Coronary artery (tissue), 2 donors: ENCODE measurements around the gene CXCL12.
A peak's percentile ranks its signal among the peaks of the same experiment; 100 is the strongest.

Experiments used
- DNase-seq: peaks from one replicate; pipeline ENCODE4 v3.0.0-alpha.2; 2017; ENCODE audit warnings: low spot score
- H3K27ac ChIP-seq, 2 donors: fragments of 200-600 bp; sonication (generic); one replicate each; pipeline ENCODE4 v1.5.1; 2016 to 2019
- H3K4me3 ChIP-seq: fragments of 200-600 bp; sonication (generic); 2 replicates; pipeline ENCODE4 v1.5.1; 2016; ENCODE audit warnings: mild to moderate bottlenecking, moderate library complexity
- TF ChIP-seq, protein P1 (sequence below): fragments of 200-600 bp; sonication (generic); IDR thresholded peaks from one replicate; pipeline ENCODE4 v1.5.1; 2019; ENCODE audit warnings: antibody characterized with exemption

The CXCL12 gene

DNA sequence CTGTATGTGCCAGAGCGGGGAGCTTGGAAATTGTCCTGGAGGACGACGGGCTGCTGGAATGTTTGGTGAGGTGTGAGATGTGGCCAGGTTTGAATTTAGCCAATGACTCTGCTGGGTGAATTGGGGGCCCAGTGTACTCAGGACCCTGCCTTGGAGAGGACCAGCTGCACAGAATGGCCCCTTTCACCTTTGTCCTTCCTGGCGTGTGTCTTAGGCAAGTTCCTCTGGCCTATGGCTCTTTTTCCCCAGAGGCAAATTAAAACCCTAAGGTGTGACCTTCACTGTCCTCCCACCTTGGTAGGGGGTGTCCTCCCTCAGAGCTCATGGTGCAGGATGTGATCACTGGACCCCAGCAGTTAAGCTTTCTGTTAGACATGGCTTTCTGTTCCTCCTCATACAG is 47.8 kb downstream of the CXCL12 start:
- Histone ChIP-seq H3K27ac (no peak overlapping the region), H3K4me3 (no peak overlapping the region)
- peak; percentile 9 for DNase-seq
- TF ChIP-seq, protein P1, sequence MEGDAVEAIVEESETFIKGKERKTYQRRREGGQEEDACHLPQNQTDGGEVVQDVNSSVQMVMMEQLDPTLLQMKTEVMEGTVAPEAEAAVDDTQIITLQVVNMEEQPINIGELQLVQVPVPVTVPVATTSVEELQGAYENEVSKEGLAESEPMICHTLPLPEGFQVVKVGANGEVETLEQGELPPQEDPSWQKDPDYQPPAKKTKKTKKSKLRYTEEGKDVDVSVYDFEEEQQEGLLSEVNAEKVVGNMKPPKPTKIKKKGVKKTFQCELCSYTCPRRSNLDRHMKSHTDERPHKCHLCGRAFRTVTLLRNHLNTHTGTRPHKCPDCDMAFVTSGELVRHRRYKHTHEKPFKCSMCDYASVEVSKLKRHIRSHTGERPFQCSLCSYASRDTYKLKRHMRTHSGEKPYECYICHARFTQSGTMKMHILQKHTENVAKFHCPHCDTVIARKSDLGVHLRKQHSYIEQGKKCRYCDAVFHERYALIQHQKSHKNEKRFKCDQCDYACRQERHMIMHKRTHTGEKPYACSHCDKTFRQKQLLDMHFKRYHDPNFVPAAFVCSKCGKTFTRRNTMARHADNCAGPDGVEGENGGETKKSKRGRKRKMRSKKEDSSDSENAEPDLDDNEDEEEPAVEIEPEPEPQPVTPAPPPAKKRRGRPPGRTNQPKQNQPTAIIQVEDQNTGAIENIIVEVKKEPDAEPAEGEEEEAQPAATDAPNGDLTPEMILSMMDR = no peak

GRCh38 chr10:44335330-44336021 is 49.4 kb downstream of the CXCL12 start:
- H3K4me3 ChIP-seq = no peak overlapping the region
- TF ChIP-seq, protein P1 = no peak
- peak; percentile 24 for DNase-seq
- no peak overlapping the region for H3K27ac ChIP-seq

DNA sequence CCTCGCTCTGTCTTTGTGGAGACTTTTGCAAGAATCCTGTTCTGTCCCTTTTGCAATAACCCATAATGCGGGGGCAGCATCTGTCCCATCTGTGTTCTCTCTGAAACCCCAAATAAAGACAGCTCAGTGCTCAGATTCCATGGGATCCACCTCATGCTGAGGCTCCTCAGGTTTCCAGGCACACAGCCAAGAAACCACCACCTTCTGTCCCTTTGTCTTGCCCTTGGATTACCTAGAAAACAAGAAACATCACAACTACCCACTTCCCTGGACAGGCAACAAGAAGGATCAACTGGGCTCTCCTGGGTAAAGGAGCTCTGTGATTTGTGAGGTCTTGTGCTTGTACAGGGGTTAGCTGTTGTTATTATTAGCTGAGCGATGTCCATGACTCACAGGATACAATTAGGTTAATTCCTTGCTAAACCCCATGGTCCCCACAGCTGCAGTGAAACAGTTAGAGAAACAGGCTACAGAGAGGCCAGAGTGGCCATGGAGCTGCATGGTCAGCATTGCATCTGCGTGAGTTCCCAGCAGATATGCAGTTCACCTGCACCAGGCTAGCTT is 50.2 kb downstream of the CXCL12 start:
- DNase-seq = peak; percentile 31
- Histone ChIP-seq H3K27ac (no peak overlapping the region), H3K4me3 (no peak overlapping the region)
- TF ChIP-seq, protein P1 = no peak

DNA sequence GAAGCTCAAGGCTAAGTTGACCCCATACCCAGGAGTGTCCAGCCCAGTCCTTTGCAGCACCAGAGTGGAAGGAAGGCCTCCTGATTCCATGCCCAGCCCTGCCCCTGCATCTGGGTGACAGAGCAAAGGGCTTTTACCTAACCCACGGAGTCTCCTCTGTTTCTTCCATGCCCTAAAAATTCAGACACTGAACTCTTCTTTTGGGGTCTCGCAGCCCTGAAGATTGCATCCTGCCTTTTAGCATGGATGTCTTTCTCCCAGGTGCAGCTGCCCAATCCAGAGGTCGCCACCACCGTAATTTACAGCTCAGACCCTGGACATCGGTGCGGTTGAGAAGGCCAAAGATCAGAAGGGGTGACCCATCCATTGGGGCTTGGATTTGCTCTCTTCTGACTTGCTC is 50.8 kb downstream of the CXCL12 start:
- Histone ChIP-seq H3K27ac (no peak overlapping the region), H3K4me3 (no peak overlapping the region)
- DNase-seq = peak; percentile 33
- TF ChIP-seq, protein P1 = no peak

DNA sequence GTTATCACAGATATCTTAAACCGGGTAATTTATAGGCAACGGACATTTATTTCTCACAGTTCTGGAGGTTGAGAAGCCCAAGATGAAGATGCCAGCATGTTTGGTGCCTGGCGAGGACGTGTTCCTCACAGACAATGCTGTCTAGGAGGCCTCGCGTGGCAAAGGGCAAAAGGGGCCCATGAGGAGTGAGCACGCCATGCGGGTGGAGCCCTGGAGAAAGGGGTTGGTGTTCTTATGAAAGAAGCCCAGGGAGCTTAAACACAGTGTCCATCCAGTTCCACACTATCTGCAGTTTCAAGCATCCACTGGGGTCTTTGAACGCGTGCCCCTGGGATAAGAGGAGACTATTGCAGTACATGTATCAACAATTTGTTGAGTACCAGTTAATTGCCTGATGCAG is 51.4 kb downstream of the CXCL12 start:
- H3K27ac ChIP-seq = no peak overlapping the region
- DNase-seq = peak; percentile 33
- H3K4me3 ChIP-seq = no peak overlapping the region
- TF ChIP-seq, protein P1 = no peak

- TF ChIP-seq, protein P1 = no peak
- DNase-seq = peak; percentile 29
- H3K4me3 ChIP-seq = no peak overlapping the region
- H3K27ac ChIP-seq = no peak overlapping the region
These were observed 52.4 kb downstream of the CXCL12 start for GRCh38 chr10:44332465-44332864.

GRCh38 chr10:44330431-44330830 is 54.5 kb downstream of the CXCL12 start:
- H3K4me3 ChIP-seq = no peak overlapping the region
- TF ChIP-seq, protein P1 = no peak
- DNase-seq = no peak
- no peak overlapping the region for H3K27ac ChIP-seq
